GM12878 (cell line): ENCODE data around the gene NKAP. TPM values are rescaled to one million over a fixed set of nuclear protein-coding genes. Genes with fewer than 3 reads are reported as not detected.

ENCODE experiments used
- ATAC-seq: fragments of 200-7000 bp; cut with Tn5 transposase; 3 replicates; pipeline ENCODE4 v1.9.1; 2020; ENCODE audit warnings: mild to moderate bottlenecking, moderate library complexity
- BruUV-seq: library from RNA; stranded (reverse); fragments of 400-500 nt; replicated peaks from 2 replicates; lab custom pipeline; 2021; lab: Mats Ljungman, UMichigan
- CTCF ChIA-PET: fragments of 300-600 bp; sonication (Branson Sonifier 250); formaldehyde crosslinking; extraction: SDS; loops from one replicate; lab custom pipeline; 2021; ENCODE audit warnings: inconsistent platforms; lab: Yijun Ruan, JAX
- POLR2A ChIA-PET: fragments of 350-600 bp; formaldehyde crosslinking; extraction: SDS; loops from one replicate; lab custom pipeline; 2021; ENCODE audit warnings: inconsistent platforms; lab: Charles Lee
- RAD21 ChIA-PET: fragments of 300-600 bp; sonication (Branson Sonifier 250); formaldehyde crosslinking; loops from one replicate; lab custom pipeline; 2023; ENCODE audit warnings: antibody characterized with exemption; ENCODE audit not compliant: unreplicated experiment; lab: Charles Lee
- SMC1A ChIA-PET: fragments of 300-600 bp; sonication (Branson Sonifier 250); formaldehyde crosslinking; loops from one replicate; lab custom pipeline; 2023; ENCODE audit not compliant: unreplicated experiment, uncharacterized antibody; lab: Charles Lee
- DNase-seq: peaks from one replicate; pipeline ENCODE4 v3.0.0-alpha.2; 2011; ENCODE audit warnings: low read depth, low spot score
- FAIRE-seq: peaks from 3 replicates; lab custom pipeline; 2011; peaks lifted over from hg19 to GRCh38; lab: Jason Lieb, UNC
- H2AFZ ChIP-seq: 2 replicates; pipeline ENCODE4 v1.6.0; 2011; ENCODE audit warnings: low read depth, low read length, control low read depth; ENCODE audit not compliant: control insufficient read depth
- H3K27ac ChIP-seq: 2 replicates; pipeline ENCODE4 v1.5.1; 2011; ENCODE audit warnings: control low read depth; ENCODE audit not compliant: control insufficient read depth, insufficient read depth
- H3K27me3 ChIP-seq, 2 experiments: replicated peaks in 1 of 2; 2 replicates each; pipeline versions ENCODE4 v1.6.0 to v1.6.1; 2011; ENCODE audit warnings: low read length in 1 of 2; ENCODE audit not compliant: control insufficient read depth in 2 of 2, insufficient read depth in 2 of 2
- H3K36me3 ChIP-seq, 2 experiments: 2 replicates each; pipeline ENCODE4 v1.5.1; 2011; ENCODE audit warnings: low read length in 1 of 2; ENCODE audit not compliant: control insufficient read depth in 2 of 2, insufficient read depth in 2 of 2
- H3K4me1 ChIP-seq: 2 replicates; pipeline ENCODE4 v1.6.1; 2011; ENCODE audit warnings: mild to moderate bottlenecking, low read length, moderate library complexity, mixed read lengths; ENCODE audit not compliant: control insufficient read depth, insufficient read depth
- H3K4me2 ChIP-seq: 2 replicates; pipeline ENCODE4 v1.6.0; 2011; ENCODE audit warnings: control low read depth; ENCODE audit not compliant: control insufficient read depth, insufficient read depth
- H3K4me3 ChIP-seq: fragments of 200-600 bp; sonication (generic); 2 replicates; pipeline ENCODE4 v1.5.1; 2016
- H3K79me2 ChIP-seq: 2 replicates; pipeline ENCODE4 v1.6.0; 2011; ENCODE audit warnings: low read length; ENCODE audit not compliant: control insufficient read depth, insufficient read depth
- H3K9ac ChIP-seq: 2 replicates; pipeline ENCODE4 v1.8.0; 2011; ENCODE audit warnings: low read length, control low read depth, mixed read lengths; ENCODE audit not compliant: control insufficient read depth, insufficient read depth
- H3K9me3 ChIP-seq: replicated peaks from 3 replicates; pipeline ENCODE4 v1.5.1; 2011; ENCODE audit warnings: mild to moderate bottlenecking, low read length; ENCODE audit not compliant: control insufficient read depth, insufficient read depth
- H4K20me1 ChIP-seq: 2 replicates; pipeline ENCODE4 v1.6.0; 2011; ENCODE audit not compliant: control insufficient read depth, insufficient read depth
- ASH2L ChIP-seq: fragments of 300-600, 200-600 bp; sonication (generic); IDR thresholded peaks from 2 replicates; pipeline ENCODE4 v1.6.1; 2017; ENCODE audit warnings: low read depth, mild to moderate bottlenecking, borderline replicate concordance
- E2F4 ChIP-seq: IDR thresholded peaks from 2 replicates; pipeline ENCODE4 v1.6.1; 2012; ENCODE audit warnings: low read depth, low read length, improper control_type of control experiment
- ETV6 ChIP-seq, 2 experiments: fragments of 450-650 bp in 1 of 2; IDR thresholded peaks in 1 of 2; conservative IDR thresholded peaks in 1 of 2; 2 replicates each; pipeline ENCODE4 v1.6.1; 2014; ENCODE audit warnings: antibody characterized with exemption in 1 of 2, borderline replicate concordance in 1 of 2, low read depth in 1 of 2, mild to moderate bottlenecking in 1 of 2, moderate library complexity in 1 of 2
- IKZF1 ChIP-seq: fragments of 450-650 bp; conservative IDR thresholded peaks from 2 replicates; pipeline ENCODE4 v1.6.1; 2017; ENCODE audit warnings: antibody characterized with exemption, mild to moderate bottlenecking
- IKZF2 ChIP-seq, 2 experiments: fragments of 450-650 bp; IDR thresholded peaks; 2 replicates each; pipeline ENCODE4 v1.6.1; 2017; ENCODE audit warnings: mild to moderate bottlenecking in 2 of 2, moderate library complexity in 2 of 2
- SIX5 ChIP-seq: IDR thresholded peaks from 2 replicates; pipeline ENCODE4 v1.6.1; 2011; ENCODE audit warnings: mild to moderate bottlenecking, low read depth, low read length, moderate library complexity; ENCODE audit not compliant: severe bottlenecking
- USF1 ChIP-seq: IDR thresholded peaks from 2 replicates; pipeline ENCODE4 v1.6.1; 2011; ENCODE audit warnings: borderline replicate concordance, low read depth, mild to moderate bottlenecking, moderate library complexity, mixed read lengths, low read length; ENCODE audit not compliant: insufficient read depth; ENCODE audit errors: extremely low read length
- WRNIP1 ChIP-seq: IDR thresholded peaks from 2 replicates; pipeline ENCODE4 v1.6.1; 2011; ENCODE audit warnings: low read depth, low read length, improper control_type of control experiment, borderline replicate concordance
- ZNF622 ChIP-seq: fragments of 450-650 bp; IDR thresholded peaks from 2 replicates; pipeline ENCODE4 v1.6.1; 2017; ENCODE audit warnings: mild to moderate bottlenecking, inconsistent platforms
- WGBS: methylation state at CpG from one replicate; pipeline ENCODE4 v1.1.6; 2016; ENCODE audit warnings: low lambda C conversion rate; ENCODE audit not compliant: insufficient replicate concordance, insufficient coverage; ENCODE audit errors: missing lambda C conversion rate; 5-methylcytosine and 5-hydroxymethylcytosine counted together
- in situ Hi-C: fragments of 300-500 bp; cut with MboI; formaldehyde crosslinking; loops from 9 replicates; pipeline ENCODE4 v1.14.3; 2018; ENCODE audit warnings: mixed read lengths
- intact Hi-C: fragments of 100-400 bp; cut with micrococcal nuclease; formaldehyde crosslinking; loops from one replicate; pipeline ENCODE4 v1.14.2; 2022; ENCODE audit not compliant: unreplicated experiment
- polyA plus RNA-seq, 11 experiments: library from polyadenylated mRNA; depleted of rRNA in 4 of 11; unstranded in 6 of 11; stranded (reverse) in 5 of 11; fragments of >200 nt; fragmentation: Nextera tagmentation in 4 of 11; fragmentation: Illumina TruSeq in 1 of 11; extraction: Ambion mirVana in 4 of 11; extraction: Trizol in 1 of 11; gene quantifications; 1 replicate in 1 of 11; 2 replicates in 10 of 11; pipeline versions ENCODE4 v1.2.1 to v1.2.3, GENCODE V29; 2011 to 2016; ENCODE audit warnings: inconsistent platforms in 2 of 11, missing spikeins in 2 of 11, low read depth in 1 of 11
- total RNA-seq, 4 experiments: library from RNA; depleted of rRNA in 3 of 4; stranded (reverse); fragments of >200 nt in 3 of 4; fragmentation: Illumina TruSeq in 1 of 4; extraction: Trizol in 1 of 4; gene quantifications; 2 replicates each; pipeline versions ENCODE4 v1.2.1 to v1.2.3, GENCODE V29; 2013 to 2021

NKAP gene
- total and polyA plus RNA-seq, 10 of the 15 experiments (the other 5 are each of a cell fraction or from before 2014, with no cell fraction given) = 2.4 to 6.9 (median 5.3) TPM

GRCh38 chrX:119983494-119983893 is 39.9 kb upstream of the NKAP start (continued):
- no peak for TF ChIP-seq ETV6 (conservative IDR thresholded peaks at IDR 0.05 in 1 of 2, IDR thresholded peaks at IDR 0.05 in 1 of 2; ENCODE audit: borderline replicate concordance in 1 of 2, low read depth in 1 of 2)

DNA sequence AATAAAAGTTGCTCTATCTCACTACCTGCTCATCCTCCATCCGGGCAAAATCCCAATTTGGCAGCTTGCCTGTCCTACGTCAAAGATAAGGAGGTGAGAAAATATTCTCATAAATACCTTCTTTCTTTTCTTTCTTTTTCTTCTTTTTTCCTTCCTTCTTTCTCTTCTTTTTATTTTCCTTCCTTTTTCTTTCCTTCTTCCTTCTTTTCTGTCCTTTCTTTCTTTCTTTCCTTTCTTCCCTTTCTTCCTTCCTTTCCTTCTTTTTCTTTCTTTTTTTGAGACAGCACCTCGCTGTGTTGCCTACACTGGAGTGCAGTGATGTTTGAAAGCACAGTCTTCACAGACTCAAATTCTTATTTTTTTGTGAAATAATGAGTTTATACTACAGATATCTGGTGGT is 38.6 kb upstream of the NKAP start:
- SMC1A ChIA-PET = interaction anchor here (0.6 to 3.9 kb wide), 3 partner anchors 52 to 476 kb away, joined by 3 to 13 read pairs (median 3); no protein-coding TSS in a partner anchor
- 29% methylated on average over 3 of the region's 3 CpGs for WGBS
- H3K9ac ChIP-seq = no peak overlapping the region
- no peaks in the 10 kb centered on the region for H3K4me1 ChIP-seq
- no peaks in the 10 kb centered on the region for H4K20me1 ChIP-seq
- H3K4me2 ChIP-seq = no peak overlapping the region
- no TSS peak for BruUV-seq
- DNase-seq (no peak), FAIRE-seq (no peak), ATAC-seq (no peak)
- CTCF ChIA-PET = interaction anchor here (0.6 to 4.9 kb wide), 14 partner anchors 8 to 774 kb away, joined by 3 to 34 read pairs (median 4); no protein-coding TSS in a partner anchor
- no peaks in the 10 kb centered on the region for H3K79me2 ChIP-seq
- no peak overlapping the region for H3K4me3 ChIP-seq
- in situ Hi-C loops = loop anchor here (25.0 kb wide), 1 partner anchor 155 kb away; no protein-coding TSS in a partner anchor
- no peak overlapping the region for H2AFZ ChIP-seq
- POLR2A ChIA-PET = no interaction called here
- RAD21 ChIA-PET = interaction anchor here (1.5 to 2.1 kb wide), 4 partner anchors 53 to 494 kb away, joined by 3 to 13 read pairs (median 8); no protein-coding TSS in a partner anchor
- no peak overlapping the region for H3K27ac ChIP-seq
- H3K9me3 ChIP-seq = no peaks in the 10 kb centered on the region
- H3K36me3 ChIP-seq = no peaks in the 10 kb centered on the region
- intact Hi-C loops = loop anchor here (10.0 kb wide), 1 partner anchor 163 kb away; no protein-coding TSS in a partner anchor
- TF ChIP-seq ASH2L = no peak
- TF ChIP-seq IKZF1 = no peak
- no peak for TF ChIP-seq USF1
- TF ChIP-seq E2F4 = no peak
- no peak for TF ChIP-seq SIX5
- TF ChIP-seq IKZF2 (IDR thresholded peaks at IDR 0.05) = no peak
- TF ChIP-seq WRNIP1 = no peak
- no peak for TF ChIP-seq ZNF622
- no peaks in the 10 kb centered on the region; a peak in 1 of 4 replicates for H3K27me3 ChIP-seq
